Peyer's patch (tissue), 4 donors: ENCODE results near the gene CFAP141.

Experiments
- POLR2A ChIP-seq, 2 donors: fragments of 450-650 bp; IDR thresholded peaks; one replicate each; pipeline ENCODE4 v1.5.1; 2017; ENCODE audit warnings: antibody characterized with exemption in 2 of 2, mild to moderate bottlenecking in 2 of 2, moderate library complexity in 2 of 2
- TF ChIP-seq, protein P1 (sequence below), 6 experiments: fragments of 450-650 bp in 4 of 6; fragments of 200-600 bp in 2 of 6; sonication (generic) in 1 of 6; IDR thresholded peaks; one replicate each; pipeline ENCODE4 v1.5.1; 2017 to 2019; ENCODE audit warnings: antibody characterized with exemption in 6 of 6, mild to moderate bottlenecking in 3 of 6, moderate library complexity in 1 of 6

DNA sequence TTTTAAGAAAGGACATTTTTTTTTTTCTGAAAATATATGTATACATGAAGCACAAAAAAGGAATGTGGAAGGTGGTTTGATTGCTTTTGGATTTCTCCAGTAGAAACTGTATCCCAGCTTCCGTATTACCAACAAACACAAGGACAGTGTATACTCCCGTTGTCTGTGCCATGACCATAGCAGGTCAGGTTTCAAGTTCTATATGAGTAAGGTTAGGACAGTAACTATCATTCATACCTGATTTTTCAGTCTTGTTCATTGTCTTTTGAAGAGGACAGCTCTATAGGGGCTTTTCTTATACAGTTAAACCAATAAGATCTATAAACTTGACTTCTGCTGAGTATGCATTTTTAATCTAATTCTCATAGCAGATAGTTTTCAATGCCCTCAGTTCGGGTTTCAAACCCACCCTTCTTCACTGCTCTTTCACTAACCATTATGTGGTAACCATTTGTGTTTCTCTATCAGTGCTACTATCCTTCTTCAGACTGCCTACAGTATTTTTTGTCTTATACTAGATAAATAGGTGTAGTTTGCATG lies 34.2 kb upstream of the CFAP141 start:
- no peak for TF ChIP-seq POLR2A (IDR thresholded peaks at IDR 0.05)
- TF ChIP-seq, protein P1, sequence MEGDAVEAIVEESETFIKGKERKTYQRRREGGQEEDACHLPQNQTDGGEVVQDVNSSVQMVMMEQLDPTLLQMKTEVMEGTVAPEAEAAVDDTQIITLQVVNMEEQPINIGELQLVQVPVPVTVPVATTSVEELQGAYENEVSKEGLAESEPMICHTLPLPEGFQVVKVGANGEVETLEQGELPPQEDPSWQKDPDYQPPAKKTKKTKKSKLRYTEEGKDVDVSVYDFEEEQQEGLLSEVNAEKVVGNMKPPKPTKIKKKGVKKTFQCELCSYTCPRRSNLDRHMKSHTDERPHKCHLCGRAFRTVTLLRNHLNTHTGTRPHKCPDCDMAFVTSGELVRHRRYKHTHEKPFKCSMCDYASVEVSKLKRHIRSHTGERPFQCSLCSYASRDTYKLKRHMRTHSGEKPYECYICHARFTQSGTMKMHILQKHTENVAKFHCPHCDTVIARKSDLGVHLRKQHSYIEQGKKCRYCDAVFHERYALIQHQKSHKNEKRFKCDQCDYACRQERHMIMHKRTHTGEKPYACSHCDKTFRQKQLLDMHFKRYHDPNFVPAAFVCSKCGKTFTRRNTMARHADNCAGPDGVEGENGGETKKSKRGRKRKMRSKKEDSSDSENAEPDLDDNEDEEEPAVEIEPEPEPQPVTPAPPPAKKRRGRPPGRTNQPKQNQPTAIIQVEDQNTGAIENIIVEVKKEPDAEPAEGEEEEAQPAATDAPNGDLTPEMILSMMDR (IDR thresholded peaks at IDR 0.05), result no peak
